GM19324 (cell line): ENCODE data around the gene CTNNA3.
"Not testable (repeated sequence)": the region's sequence is repeated elsewhere in the genome, so short reads cannot be mapped to it uniquely, and the experiment has no call there.

ENCODE experiments used
- ATAC-seq: cut with Tn5 transposase; IDR thresholded peaks from one replicate; pipeline ENCODE4 v1.9.1; 2021; ENCODE audit warnings: mild to moderate bottlenecking, moderate library complexity; ENCODE audit not compliant: unreplicated experiment, low FRiP score

Gene CTNNA3

DNA sequence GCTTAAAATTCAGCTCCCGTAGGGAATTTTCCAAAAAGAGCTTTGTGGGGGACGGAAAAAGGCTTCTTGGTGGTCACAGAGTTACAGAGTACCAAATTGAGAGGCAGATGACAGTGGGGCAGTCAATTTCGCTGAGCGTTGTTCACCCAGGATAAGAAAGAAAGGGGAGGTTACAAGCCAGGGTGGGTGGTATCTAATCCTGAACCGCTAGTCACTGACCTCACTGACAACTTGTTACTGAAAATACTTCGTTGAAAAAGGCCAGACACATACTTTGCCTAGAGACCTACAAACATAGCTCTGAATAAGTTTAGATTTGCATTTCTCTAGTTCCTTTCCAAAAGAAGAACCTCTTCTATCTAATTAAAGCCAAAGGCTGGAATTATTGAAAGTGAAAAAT is at the start of gene CTNNA3:
Gene CTNNA3, minus strand, starts transcription at position 167 of the 400 bp plus-strand sequence.
- ATAC-seq = peak; percentile 82

DNA sequence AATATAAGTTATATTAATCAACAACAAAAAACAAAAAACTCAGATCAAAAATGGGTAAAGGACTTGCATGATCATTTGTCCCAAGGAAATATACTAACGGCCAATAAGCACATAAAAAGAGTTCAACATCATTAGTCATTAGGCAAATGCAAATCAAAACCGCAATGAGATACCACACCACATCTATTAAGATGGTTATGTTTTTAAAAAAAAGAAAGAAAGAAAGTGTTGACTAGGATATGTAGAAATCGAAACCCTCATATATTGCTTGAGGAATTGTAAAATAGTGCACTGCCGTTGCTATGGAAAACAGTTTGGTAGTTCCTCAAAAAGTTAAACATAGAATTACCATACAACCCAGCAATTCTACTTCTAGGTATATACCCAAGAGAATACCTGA is 39.4 kb upstream of the CTNNA3 start:
- no peak for ATAC-seq

DNA sequence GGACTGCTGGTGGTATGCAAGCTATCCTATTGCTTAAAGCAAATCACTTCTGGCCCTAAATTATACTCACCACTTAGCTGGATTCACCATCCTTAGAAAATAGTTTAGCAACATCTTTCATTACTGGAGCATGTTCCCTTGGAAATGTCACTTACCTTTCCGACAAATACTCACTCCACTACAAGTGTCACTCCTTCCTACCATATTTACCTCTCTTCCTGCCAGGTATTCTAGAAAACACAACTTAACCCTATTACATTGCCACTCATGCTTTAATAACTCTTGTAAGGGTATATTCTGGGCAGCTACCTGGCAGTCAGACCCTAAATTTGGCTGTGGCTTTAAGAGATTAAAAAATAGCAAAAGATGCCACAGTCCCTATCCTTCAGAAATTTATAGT is 37.5 kb upstream of the CTNNA3 start:
- no peak for ATAC-seq

DNA sequence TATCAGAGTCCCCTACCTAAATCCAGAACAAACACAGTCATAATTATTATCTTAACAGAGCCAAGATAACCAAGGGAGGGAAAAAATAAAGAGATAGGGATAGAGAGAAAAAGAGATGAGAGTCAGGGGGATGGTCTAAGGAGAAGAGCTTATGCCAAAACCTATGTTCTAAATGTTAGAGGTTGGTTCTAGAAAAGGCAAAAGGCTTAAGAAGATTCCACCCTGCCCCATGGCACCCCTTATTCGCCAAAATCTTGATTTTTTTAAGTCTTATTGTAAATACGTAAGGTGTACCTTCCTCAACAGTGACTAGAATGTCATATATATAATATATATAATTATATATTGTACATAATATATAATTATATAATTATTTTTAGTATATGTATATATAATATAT is 29.6 kb upstream of the CTNNA3 start:
- no peak for ATAC-seq

- no peak for ATAC-seq
Observed at GRCh38 chr10:67723601-67724000, 27.6 kb upstream of the CTNNA3 start.

- ATAC-seq = peak; percentile 73
Observed at GRCh38 chr10:67722113-67722512, 26.1 kb upstream of the CTNNA3 start.

DNA sequence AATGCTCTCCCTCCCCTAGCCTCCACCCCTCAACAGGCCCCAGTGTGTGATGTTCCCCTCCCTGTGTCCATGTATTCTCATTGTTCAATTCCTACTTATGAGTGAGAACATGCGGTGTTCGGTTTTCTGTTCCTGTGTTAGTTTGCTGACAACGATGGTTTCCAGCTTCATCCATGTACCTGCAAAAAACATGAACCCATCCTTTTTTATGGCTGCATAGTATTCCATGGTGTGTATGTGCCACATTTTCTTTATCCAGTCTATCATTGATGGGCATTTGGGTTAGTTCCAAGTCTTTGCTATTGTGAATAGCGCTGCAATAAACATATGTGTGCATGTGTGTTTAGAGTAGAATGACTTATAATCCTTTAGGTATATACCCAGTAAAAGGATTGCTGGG is 20.5 kb upstream of the CTNNA3 start:
- ATAC-seq = not testable (repeated sequence)

GRCh38 chr10:67705921-67706320 is 9.9 kb upstream of the CTNNA3 start:
- no peak for ATAC-seq

- not testable (repeated sequence) for ATAC-seq
Observed at GRCh38 chr10:67699613-67700270, 3.7 kb upstream of the CTNNA3 start.

DNA sequence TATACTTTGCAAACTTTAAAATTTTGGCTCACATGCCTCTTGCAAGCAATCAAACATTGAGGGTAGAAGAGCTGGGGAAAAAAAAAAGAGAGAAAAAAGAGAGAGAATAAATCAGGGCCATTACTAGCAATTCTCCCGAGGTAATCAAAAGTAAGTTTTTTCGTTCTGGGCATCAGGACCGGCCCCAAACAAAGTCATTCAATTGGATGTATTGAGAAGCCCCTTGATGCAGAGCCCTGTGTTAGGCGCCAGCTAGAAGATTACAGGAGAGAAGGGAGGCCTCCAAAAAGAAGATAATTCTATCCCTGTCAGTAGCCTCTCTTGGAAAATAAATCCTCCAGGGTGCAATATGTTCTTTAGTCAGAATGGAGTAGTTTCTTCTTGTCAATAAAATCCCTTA is 2.2 kb upstream of the CTNNA3 start:
- ATAC-seq = no peak

DNA sequence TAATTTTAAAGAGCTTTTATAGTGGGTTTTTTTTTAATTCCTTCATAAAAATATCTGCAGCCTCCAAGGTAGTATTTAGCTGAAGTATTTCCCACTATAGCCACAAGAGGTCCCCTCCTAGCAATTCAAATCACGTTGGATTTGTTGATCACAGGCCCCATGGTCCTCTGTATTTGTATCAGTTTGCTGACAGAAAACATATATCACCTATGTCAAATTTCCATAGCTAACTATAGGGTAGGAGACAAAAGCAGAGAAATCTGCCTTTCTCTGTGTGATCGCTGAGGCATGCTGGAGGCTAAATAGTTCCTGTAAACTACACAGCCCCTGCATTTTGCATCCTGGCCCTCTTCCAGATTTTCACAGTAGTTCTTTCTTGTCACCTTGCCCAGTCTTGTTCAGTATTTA is 1.7 kb upstream of the CTNNA3 start:
- no peak for ATAC-seq

GRCh38 chr10:67696679-67697078 is 684 bp upstream of the CTNNA3 start:
- no peak for ATAC-seq

DNA sequence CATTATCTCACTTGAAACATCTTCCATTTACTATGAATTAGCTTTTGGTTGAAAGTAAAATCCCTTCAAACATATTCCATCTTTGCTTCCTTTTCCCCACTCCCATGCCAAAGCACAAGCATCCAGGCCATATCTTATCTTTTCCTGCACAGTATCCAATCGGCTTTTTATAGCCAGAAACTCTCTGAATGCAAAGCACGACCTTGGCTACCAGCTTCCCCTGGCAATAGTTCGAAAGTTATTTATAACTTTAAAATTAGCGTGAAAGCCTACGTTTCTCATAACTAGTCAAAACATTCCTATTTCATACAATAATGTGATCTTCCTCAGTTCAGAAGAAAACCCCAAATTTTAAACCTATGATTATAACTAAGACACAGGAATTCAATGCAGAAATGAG is 440 bp downstream of the CTNNA3 start:
- no peak for ATAC-seq

- ATAC-seq = not testable (repeated sequence)
Observed at GRCh38 chr10:67691861-67692260, 4.1 kb downstream of the CTNNA3 start.

GRCh38 chr10:67690540-67690939 is 5.5 kb downstream of the CTNNA3 start:
- ATAC-seq = not testable (repeated sequence)

DNA sequence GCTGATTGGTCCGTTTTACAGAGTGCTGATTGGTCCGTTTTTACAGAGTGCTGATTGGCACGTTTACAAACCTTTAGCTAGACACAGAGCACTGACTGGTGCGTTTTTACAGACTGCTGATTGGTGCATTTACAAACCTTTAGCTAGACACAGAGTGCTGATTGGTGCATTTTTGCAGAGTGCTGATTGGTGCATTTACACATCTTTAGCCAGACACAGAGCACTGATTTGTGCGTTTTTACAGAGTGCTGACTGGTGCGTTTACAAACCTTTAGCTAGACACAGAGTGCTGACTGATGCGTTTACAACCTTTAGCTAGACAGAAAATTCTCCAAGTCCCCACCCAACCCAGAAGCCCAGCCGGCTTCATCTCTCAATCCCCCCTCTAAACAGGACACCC is 11.9 kb downstream of the CTNNA3 start:
- ATAC-seq = not testable (repeated sequence)

- ATAC-seq = no peak
Observed at GRCh38 chr10:67678335-67678974, 17.5 kb downstream of the CTNNA3 start.

DNA sequence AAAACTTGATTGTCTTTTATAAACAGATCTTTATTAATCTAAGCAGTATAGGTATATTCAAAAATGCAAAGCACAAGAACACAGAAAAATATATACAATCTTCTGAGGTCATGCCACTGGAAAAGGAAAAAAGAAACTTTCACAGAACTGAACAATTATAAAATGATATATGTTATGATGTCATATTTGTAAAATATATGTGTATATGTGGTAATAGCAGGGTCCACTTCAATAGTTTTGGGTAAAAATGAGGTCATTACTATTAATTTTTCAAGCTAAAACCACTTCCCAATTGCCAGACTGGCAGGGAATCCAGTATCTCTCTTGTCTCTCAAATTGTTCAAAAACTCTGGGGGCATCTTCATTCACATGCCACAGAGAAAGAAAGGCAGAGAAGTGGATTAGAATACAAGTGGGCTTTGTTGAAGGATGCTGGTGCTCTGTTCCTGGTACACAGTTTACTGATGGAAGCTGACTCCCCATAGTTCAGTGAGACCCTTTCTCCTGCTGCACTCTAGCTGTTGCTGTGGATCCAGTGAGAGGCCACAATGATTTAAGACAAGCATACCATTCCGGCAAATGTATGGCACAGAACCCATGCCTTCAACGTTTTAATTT is 19.7 kb downstream of the CTNNA3 start:
- ATAC-seq = no peak

DNA sequence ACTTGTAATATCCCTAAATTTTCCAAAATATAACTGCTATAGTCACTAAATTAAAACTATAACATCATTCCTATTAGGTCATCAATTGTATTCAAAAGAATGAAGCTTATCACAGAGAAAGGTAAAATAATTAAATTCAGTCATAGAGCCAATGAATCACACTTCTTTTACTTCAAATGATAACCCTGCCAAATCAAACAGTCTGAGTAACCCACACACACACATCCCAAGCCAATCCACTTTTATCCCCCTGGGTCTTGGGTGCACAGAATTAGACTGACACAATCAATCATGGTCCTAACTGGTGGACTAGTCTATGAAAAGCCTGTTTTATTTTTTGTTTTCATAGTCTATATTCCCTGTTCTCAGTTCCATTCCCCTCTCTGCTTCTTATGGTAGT is 25.6 kb downstream of the CTNNA3 start:
- no peak for ATAC-seq

GRCh38 chr10:67669978-67670377 is 26.0 kb downstream of the CTNNA3 start:
- no peak for ATAC-seq

- no peak for ATAC-seq
Observed at GRCh38 chr10:67668448-67668847, 27.5 kb downstream of the CTNNA3 start.

- no peak for ATAC-seq
Observed at GRCh38 chr10:67667035-67667425, 29.0 kb downstream of the CTNNA3 start.
